Vagina (tissue), 2 donors: ENCODE results near the gene FAM98C.

ENCODE experiments used
- CTCF ChIP-seq, 3 experiments: fragments of 450-650 bp in 2 of 3; fragments of 200-600 bp in 1 of 3; sonication (generic) in 1 of 3; IDR thresholded peaks; one replicate each; pipeline ENCODE4 v1.5.1; 2017 to 2019; ENCODE audit warnings: antibody characterized with exemption in 3 of 3, mild to moderate bottlenecking in 2 of 3, moderate library complexity in 2 of 3
- POLR2A ChIP-seq, 2 donors: fragments of 450-650 bp; IDR thresholded peaks; one replicate each; pipeline ENCODE4 v1.6.1; 2017; ENCODE audit warnings: antibody characterized with exemption in 2 of 2, mild to moderate bottlenecking in 2 of 2, moderate library complexity in 2 of 2

DNA sequence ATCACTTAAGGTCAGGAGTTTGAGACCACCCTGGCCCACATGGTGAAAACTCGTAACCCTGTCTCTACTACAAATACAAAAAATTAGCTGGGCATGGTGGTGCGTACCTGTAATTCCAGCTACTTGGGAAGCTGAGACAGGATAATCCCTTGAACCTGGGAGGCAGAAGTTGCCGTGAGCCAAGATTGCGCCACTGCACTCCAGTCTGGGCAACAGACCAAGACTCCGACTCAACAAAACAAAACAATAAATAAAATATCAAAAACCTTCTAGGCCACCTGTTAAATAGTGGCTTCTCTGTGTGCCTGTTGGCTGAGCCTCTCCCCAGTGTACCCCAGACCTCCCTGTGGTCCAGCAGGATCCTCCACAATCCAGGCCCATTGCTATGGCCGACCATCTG, 31.8 kb upstream of the FAM98C start:
- TF ChIP-seq POLR2A (IDR thresholded peaks at IDR 0.05) (no peak), CTCF (IDR thresholded peaks at IDR 0.05) (no peak)
